ENCODE data around the gene CACNB1. TPM values are rescaled to one million over a fixed set of nuclear protein-coding genes. Genes with fewer than 3 reads are reported as not detected.

Gene CACNB1
- total RNA-seq, 4 donors from 2014 or later, result 7.9 to 32.9 (median 17.1) TPM

- Histone ChIP-seq H3K27ac (peak overlapping the region; percentile 20), H3K27me3 (no peaks in the 10 kb centered on the region), H3K36me3 (peaks cover 33% of the 10 kb centered on the region), H3K9me3 (no peaks in the 10 kb centered on the region), H3K4me3 (no peak overlapping the region), H3K4me1 (peaks cover 48% of the 10 kb centered on the region)
- WGBS, result 77% methylated on average over 15 of the region's 20 CpGs
- TF ChIP-seq CTCF (IDR thresholded peaks at IDR 0.05), result peak in 1 of 2 donors; percentile 28
- no peak for TF ChIP-seq POLR2AphosphoS5 (IDR thresholded peaks at IDR 0.05)
- TF ChIP-seq EP300 (IDR thresholded peaks at IDR 0.05), result no peak
- TF ChIP-seq POLR2A (IDR thresholded peaks at IDR 0.05), result no peak
- peak in 1 of 2 donors; percentile 86 for DNase-seq (ENCODE audit: low spot score in 2 of 2)
Measured at GRCh38 chr17:39194089-39194984, 3.1 kb downstream of the CACNB1 start.

GRCh38 chr17:39193346-39193745, 4.1 kb downstream of the CACNB1 start:
- TF ChIP-seq POLR2AphosphoS5 (IDR thresholded peaks at IDR 0.05) (no peak), EP300 (IDR thresholded peaks at IDR 0.05) (no peak)
- H3K4me3 ChIP-seq, result no peak overlapping the region
- H3K9me3 ChIP-seq, result no peaks in the 10 kb centered on the region
- H3K36me3 ChIP-seq, result peaks cover 42% of the 10 kb centered on the region
- H3K27me3 ChIP-seq, result no peaks in the 10 kb centered on the region
- WGBS, result 85% methylated on average over 3 of the region's 10 CpGs
- no peak for DNase-seq (ENCODE audit: low spot score in 2 of 2)
- H3K27ac ChIP-seq, result no peak overlapping the region
- peaks cover 38% of the 10 kb centered on the region for H3K4me1 ChIP-seq

DNA sequence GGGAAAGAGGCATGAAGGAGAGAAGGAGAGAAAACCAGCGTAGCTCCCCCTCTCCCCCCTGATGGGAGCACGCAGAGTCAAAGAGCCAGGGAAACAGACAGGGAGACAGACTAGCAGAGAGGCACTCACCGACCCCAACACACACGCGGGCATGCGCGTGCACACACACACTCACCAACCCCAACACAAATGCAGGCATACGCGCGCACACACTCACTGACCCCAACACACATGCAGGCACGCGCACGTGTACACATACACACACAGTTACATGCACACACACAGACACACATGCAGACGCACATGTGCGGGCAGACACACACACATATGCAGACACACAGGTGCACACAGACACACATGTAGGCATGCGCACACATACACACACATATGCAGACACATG, 4.6 kb downstream of the CACNB1 start:
- no peak for DNase-seq (ENCODE audit: low spot score in 2 of 2)
- H3K4me3 ChIP-seq, result no peak overlapping the region
- no peaks in the 10 kb centered on the region for H3K27me3 ChIP-seq
- H3K9me3 ChIP-seq, result no peaks in the 10 kb centered on the region
- WGBS, result 92% methylated on average over 16 of the region's 16 CpGs
- H3K27ac ChIP-seq, result no peak overlapping the region
- peaks cover 46% of the 10 kb centered on the region for H3K36me3 ChIP-seq
- peaks cover 34% of the 10 kb centered on the region for H3K4me1 ChIP-seq
- TF ChIP-seq POLR2AphosphoS5 (IDR thresholded peaks at IDR 0.05) (no peak), CTCF (IDR thresholded peaks at IDR 0.05) (no peak), POLR2A (IDR thresholded peaks at IDR 0.05) (no peak), EP300 (IDR thresholded peaks at IDR 0.05) (no peak)

DNA sequence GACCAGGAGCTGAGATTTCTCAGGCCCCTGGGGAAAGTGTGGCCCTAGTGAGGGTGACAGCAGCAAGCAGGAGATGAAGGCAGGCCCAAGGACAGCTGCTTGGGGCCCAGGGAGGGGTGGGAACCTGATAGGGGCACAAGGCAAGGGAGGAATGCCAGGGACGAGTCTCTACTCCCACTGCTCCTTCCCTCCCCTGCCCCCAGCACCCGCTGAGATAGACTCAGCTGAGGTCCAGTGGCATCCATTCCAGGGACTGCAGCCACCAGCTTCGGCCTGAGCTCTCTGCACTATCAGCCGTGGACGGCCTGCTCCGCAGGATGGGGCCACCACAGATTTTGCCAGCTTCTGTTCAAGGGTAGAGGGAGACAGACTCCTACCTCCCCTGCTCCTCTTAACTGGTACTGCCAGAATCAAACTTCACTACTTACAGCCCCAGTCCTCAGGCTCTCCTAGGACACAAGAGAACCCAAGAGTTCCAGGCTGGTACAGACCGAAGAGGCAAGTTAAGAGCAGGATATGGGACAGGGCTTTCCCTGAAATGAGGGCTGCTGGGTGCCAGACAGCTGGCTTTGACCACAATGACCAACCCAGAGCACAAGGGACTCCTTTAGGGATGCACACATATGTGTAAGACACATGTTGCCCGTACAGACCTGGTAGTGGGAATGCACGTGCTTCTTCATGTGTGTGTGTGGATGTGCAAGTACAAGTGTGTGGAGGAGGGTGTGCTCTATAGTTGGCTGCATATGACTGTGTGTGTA, 5.5 kb downstream of the CACNB1 start:
- H3K9me3 ChIP-seq, result no peaks in the 10 kb centered on the region
- no peak overlapping the region for H3K4me3 ChIP-seq
- DNase-seq (ENCODE audit: low spot score in 2 of 2), result no peak
- 95% methylated on average over 8 of the region's 9 CpGs for WGBS
- no peak overlapping the region for H3K27ac ChIP-seq
- H3K27me3 ChIP-seq, result no peaks in the 10 kb centered on the region
- peaks cover 24% of the 10 kb centered on the region for H3K4me1 ChIP-seq
- H3K36me3 ChIP-seq, result peaks cover 55% of the 10 kb centered on the region
- TF ChIP-seq CTCF (IDR thresholded peaks at IDR 0.05) (no peak), POLR2AphosphoS5 (IDR thresholded peaks at IDR 0.05) (no peak), POLR2A (IDR thresholded peaks at IDR 0.05) (no peak), EP300 (IDR thresholded peaks at IDR 0.05) (no peak)

- H3K27me3 ChIP-seq, result no peaks in the 10 kb centered on the region
- no peak for DNase-seq (ENCODE audit: low spot score in 2 of 2)
- TF ChIP-seq EP300 (IDR thresholded peaks at IDR 0.05) (no peak), CTCF (IDR thresholded peaks at IDR 0.05) (no peak), POLR2A (IDR thresholded peaks at IDR 0.05) (no peak)
- H3K36me3 ChIP-seq, result peaks cover 92% of the 10 kb centered on the region
- no peak overlapping the region for H3K27ac ChIP-seq
- WGBS, result 93% methylated on average over 9 of the region's 9 CpGs
- no peaks in the 10 kb centered on the region for H3K9me3 ChIP-seq
- no peak overlapping the region for H3K4me3 ChIP-seq
- no peaks in the 10 kb centered on the region for H3K4me1 ChIP-seq
Measured at GRCh38 chr17:39187152-39187830, 10.2 kb downstream of the CACNB1 start.
